SHP77 treated with DMSO at 0.1 percent for 48 hours (cell line): ENCODE results near the gene SLC1A4.
"Not testable (repeated sequence)": the region's sequence is repeated elsewhere in the genome, so short reads cannot be mapped to it uniquely, and the experiment has no call there.

Experiments used
- DNase-seq: peaks from one replicate; lab custom pipeline; 2025; lab: John Stamatoyannopoulos, UW

Gene SLC1A4

DNA sequence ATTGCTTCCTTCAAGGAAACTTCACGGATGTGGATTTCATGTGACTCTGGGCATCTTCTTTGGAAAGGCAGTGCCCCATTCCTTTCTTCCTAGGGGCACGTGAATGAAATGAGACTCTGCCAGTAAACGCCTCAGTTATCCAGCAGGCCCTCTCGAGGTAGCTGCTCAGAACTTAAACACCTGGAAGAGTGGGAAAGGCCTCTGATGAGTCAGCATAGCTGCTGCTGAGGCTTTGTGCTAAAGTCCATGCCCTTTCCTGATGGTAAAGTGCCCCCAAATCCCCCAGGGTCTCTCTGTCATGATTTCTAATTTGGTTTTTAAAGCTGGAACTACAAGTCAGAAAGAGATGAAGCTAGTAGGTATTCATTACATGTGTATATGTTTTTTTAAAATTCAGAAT, 3.8 kb downstream of the SLC1A4 start:
- DNase-seq = no peak

DNA sequence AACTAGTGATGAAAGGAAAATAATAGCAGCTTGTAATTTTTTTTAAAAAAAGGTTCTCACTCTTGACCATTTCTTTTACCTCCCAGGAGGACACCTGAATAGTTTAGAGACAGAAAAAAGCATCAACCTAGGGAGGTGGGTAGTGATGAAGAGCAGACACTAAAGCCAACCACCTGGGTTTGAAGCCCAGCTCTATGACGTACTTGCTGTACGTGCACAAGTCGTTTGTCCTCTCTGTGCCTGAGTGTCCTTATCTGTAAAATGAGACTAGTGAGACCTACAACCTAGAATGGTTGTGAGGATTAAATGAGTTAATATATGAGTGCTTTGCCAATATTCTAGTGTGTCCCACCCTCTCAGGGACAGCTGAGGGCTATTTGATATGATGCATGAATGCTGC, 5.8 kb downstream of the SLC1A4 start:
- DNase-seq = no peak

DNA sequence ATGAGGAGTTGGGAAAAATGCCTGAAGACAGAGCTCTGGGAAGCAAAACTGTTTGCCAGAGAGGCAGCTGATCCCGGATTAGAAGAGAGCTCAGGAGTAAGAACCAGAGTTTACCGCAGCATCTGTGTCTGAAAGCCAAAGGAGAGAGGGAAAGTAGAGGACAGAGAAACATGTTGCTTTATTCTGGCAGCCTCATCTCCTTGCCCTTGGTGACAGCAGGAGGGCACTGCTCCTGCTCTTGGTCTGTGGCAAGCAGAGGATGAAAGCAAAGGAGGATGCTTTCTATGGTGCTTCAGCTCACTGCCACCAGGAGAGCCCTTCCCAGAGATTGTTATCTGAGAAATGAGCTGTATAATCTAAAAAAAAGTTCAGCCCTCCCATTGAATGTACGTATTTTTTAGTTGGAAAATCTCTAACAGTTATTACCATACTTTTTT, 7.7 kb downstream of the SLC1A4 start:
- no peak for DNase-seq

DNA sequence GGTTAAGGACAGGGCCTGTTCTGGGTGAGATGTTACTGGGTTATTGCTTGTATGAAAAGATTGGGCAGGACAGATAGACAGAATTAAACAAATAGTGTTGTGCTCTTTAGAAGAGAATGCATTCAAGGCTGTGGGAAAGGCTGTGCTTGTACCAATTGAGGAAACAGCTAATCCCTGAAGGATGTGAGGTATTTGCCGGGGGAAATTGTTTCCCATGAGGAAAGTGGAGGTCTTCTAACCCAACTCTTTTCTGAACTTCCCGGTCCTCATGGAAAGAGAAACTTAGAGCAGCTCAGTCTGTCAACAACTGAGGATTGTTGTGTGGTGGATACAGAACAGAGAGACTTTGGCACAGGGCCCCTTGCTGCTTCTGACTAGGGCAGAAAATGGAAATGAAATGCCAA, 9.5 kb downstream of the SLC1A4 start:
- DNase-seq = no peak

DNA sequence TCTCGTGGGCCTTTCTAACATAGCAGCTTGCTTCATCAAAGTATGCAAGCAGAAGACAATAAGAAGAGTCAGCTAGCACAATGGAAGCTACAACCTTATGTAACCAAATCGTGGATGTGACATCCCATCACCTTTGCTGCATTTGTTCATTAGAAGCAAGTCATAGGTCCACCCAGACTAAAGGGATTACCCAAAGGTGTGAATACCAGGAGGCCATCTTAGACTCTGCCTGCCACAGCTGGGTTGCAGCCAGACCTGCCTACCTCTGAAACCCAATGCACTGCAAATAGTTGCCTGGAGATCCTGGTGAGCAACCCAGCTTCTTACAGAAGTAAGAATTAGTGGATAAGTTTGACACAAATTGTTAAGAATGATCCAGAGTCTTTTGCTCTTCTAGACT, 10.6 kb downstream of the SLC1A4 start:
- DNase-seq = no peak

DNA sequence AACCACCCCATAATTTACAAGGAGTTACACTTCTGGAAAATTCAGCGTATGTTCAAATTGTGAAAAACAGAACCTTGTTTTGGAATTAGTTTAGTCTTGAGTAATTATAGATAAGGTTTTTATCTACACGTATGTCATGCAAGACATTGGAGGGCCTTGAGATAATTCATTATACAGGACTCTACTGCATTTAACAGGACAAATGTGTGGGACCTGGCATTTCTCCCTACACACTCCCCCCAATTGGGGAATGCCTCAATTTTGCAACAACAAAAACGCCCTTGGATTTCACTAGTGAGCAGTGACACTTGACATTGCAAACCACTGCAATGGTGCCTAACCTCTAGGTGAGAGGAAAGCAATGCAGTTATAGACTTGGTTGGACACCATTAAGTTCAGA, 11.4 kb downstream of the SLC1A4 start:
- no peak for DNase-seq

DNA sequence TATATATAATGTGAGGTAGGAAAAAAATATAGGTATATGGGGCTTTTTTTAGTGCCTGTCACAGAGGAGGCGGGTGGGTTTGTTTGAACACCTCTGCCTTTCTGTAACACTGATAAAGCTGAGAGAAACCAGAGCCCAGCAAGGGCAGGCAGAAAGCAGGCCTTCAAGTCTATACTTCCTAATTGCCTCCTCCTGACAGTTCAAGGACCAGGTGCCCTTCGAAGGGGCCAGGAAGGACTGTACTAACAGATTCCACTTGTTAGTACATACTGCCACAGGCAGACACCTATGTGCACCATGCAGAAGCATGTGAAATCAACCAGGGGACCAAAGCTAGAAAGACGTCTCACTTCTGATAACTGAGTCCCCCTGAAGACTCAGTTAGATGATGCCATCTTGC, 13.8 kb downstream of the SLC1A4 start:
- DNase-seq = no peak

DNA sequence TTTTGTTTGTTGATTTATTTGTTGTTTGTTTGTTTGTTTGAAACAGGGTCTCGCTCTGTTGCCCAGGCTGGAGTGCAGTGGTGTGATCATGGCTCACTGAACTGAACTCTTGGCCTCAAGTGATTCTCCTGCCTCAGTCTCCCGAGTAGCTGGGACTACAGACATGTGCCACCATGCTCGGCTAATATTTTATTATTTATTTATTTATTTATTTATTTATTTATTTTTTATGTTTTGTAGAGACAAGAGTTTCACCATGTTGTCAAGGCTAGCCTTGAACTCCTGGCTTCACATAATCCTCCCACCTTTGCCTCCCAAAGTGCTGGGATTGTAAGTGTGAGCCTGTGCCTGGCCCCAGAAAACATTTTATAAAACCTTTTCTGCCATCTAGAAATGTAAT, 15.0 kb downstream of the SLC1A4 start:
- not testable (repeated sequence) for DNase-seq

DNA sequence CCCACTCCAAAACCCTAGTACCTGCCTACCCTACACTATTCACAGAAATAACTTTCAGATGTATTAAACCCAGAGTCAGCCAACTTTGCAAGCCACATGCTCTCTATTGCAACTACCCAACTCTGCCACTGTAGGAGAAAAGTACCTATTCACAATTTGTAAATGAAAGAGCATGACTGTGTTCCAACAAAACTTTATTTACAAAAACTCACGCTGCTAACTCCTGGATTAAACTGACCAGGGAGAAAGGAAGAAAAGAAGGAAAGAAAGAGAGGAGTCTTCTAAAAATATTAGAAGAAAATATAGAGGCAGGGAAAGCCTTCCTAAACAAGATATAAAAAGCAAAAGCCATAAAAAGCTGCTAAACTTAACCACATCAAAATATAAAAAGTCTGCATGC, 24.6 kb downstream of the SLC1A4 start:
- no peak for DNase-seq

DNA sequence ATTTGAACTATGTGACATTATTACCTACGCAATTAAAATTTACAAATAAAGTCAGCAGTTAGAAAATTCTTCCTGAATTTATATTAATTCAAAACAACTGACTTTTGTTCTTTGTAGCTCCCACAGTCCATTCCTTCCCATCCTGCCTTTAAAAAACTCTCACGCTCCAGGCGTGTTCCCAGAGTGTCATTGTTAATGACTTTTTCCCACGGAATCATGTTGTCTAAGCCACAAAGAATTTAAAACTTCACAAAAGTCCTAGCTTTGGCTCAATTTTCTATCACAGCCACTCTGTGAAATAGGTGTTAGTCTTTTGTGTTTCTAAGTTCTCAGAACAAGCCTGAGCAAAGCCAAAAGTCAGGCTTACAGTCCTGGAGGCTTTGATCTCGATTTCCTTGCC, 26.5 kb downstream of the SLC1A4 start:
- DNase-seq = no peak

DNA sequence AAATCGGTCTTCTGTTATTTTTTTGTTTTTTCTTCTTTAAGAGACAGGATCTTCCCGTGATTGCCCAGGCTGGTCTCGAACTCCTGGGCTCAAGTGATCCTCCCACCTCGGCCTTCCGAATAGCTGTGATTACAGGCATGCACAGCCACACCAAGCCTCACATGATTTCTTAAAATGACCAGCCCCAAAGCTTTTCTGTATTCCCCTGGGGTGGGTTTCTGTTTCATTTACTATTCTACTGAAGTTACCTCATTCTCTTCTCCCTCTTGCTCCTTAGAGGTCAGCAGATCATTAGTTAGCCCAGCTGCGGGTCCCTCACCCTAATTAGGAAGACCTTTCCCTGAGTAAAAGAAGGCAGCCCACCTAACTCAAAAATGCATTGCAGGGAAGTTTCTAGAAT, 27.6 kb downstream of the SLC1A4 start:
- no peak for DNase-seq

DNA sequence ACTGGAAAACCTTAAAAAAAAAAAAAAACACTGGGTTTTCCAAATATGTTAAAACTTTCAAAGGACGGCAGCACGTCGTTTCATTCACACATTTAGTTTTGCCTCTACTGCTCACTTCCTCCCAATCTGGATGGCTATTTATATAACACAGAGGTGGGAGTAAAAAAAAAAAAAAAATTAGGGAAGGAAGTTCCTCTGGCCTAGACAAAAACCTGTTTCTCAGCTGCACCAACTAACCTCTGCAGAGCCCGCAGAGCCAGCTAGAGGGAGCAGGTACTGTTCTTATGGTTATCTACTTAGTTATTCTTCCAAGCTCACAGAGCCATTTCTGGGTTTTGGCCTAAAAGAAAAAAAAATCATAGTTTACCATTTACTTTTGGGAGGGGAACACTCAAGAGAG, 28.1 kb downstream of the SLC1A4 start:
- no peak for DNase-seq

DNA sequence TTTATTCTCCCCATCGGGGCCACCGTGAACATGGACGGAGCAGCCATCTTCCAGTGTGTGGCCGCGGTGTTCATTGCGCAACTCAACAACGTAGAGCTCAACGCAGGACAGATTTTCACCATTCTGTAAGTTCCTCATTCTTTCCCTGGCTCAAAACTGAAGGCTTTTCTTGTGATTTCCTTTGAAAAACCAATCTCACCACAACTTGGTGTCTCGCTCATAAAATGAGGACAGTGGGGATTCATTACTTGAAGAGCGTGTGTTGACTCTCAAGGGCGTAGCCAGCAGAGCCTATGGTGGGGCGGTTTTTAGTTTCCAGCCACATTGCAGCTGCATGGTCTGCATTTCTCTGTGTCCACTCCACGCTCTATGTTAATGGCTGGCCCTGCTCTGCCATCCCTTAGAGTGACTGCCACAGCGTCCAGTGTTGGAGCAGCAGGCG, 29.0 kb downstream of the SLC1A4 start:
- no peak for DNase-seq

DNA sequence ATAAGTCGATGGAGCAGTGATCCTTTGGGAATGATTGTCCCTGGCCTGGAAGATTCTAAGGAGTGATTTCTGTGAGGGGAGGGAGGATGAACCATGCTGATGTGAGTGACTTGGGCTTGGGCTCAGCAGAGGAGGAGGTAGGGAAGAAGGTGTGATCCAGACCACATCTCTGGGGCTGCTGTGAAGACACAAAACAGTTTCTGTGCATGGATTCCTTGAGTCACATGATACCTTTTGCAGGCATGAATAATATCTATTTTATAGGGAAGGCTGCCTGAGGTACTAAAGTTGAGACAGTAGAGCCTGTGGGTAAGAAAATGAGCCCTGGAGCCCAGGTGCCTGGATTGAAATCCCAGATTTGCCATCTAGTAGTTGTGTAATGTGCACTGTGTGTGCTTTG, 29.8 kb downstream of the SLC1A4 start:
- DNase-seq = no peak

DNA sequence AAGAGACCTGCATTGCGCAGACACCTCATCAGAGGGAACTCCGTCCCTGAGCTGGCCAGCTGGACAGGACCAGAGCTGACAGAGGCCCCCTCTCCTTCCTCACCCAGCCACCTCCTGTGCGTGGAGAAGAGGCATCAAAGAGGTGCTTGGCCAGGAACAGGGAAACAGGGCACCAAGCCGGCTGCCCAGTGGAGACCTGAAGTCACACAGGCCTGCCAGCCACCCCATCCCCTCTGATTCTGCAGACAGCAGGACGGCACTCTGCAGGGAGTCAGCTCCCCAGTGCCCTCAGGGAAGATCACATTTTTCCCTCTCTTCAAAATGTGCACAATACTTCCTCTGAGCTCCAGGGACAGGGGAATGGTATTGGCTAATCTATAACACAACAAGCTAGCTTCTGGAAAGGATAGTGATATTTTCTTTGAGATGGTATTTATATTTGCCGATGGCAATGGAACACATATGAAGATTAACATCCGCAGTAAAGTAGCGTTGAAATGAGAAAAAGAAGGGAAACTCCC, 30.5 kb downstream of the SLC1A4 start:
- DNase-seq = no peak

DNA sequence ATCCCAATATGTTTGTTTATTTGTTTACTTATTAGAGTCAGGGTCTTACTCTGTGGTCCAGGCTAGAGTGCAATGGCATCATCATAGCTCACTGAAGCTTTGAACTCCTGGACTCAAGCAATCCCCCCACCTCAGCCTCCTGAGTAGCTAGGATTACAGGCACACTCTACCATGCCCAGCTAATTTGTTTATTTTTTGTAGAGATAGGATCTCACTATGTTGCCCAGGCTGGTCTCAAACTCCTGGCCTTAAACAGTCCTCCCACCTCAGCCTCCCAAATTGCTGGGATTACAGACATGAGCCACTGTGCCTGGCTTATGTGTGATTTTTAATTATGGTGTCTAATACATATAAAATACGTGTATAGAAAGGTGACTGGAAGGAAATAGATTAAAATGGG, 31.1 kb downstream of the SLC1A4 start:
- DNase-seq = not testable (repeated sequence)

DNA sequence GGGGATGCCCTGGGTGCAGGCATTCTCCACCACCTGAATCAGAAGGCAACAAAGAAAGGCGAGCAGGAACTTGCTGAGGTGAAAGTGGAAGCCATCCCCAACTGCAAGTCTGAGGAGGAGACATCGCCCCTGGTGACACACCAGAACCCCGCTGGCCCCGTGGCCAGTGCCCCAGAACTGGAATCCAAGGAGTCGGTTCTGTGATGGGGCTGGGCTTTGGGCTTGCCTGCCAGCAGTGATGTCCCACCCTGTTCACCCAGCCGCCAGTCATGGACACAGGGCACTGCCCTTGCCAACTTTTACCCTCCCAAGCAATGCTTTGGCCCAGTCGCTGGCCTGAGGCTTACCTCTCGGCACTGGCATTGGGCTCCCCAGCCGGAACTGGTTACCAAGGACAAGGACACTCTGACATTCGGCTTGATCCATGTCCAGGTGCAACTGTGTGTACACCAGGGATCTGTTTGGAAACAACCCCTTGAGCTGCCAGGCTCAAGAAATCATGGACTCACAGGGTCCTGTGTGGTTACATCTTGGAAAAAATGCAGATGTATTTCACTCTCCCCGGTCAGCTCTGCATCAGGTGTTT, 31.8 kb downstream of the SLC1A4 start:
- DNase-seq = no peak

DNA sequence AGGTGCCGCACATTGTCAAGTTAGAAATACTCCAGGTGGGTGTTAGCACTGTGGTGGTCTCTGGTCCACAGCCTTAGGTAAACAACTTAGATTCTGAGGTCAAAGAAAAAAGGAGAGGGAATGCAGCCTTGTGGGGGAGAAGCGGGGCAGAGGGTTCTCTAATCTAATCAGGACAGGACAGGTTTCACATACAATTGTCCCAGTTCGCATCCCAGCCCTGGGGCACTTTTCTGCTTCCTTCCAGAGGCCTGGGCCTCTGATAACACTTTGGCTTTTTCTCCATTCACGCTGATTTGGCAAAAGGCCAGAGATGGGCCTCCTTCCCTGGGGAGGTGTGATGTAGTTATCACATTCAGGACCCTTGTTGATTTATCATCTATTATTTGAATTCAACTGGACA, 32.5 kb downstream of the SLC1A4 start:
- DNase-seq = no peak

DNA sequence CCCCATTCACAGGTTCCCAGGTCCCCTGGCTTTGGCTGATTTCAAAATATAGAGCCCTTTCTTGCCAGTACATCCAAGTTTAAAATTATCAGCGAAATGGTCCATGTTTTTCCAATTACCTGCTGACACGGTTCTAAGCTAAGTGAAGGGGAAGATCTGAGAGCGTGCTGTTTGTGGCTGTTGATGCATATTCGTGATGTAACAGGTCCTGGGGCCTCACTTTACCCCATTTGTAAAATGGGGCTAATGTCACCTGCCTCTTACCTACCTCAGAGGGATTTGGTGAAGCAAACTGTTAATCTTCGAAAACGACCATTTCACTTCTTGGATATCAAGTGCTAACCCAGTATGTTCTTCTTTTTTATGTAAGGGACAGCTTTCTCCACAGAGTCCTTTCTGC, 33.0 kb downstream of the SLC1A4 start:
- no peak for DNase-seq

DNA sequence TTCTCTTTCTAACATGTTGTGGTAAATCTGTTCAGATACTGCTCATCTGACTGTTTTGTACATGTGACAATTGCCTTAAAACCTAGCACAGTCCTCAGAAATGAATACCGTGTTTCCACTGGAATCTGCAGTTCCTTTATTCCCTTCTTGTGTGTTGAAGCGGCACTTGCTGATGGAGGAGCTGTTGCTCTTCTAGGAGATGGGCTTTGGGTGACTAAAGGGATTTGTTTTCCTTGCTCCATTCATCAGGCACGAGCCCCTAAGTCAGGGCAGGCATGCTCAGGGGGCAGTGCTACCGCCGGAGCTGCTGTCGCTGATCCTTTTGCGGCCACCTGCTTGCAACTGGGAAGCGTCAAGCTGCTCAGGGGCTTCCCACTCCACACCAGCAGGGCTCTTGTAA, 34.5 kb downstream of the SLC1A4 start:
- no peak for DNase-seq

DNA sequence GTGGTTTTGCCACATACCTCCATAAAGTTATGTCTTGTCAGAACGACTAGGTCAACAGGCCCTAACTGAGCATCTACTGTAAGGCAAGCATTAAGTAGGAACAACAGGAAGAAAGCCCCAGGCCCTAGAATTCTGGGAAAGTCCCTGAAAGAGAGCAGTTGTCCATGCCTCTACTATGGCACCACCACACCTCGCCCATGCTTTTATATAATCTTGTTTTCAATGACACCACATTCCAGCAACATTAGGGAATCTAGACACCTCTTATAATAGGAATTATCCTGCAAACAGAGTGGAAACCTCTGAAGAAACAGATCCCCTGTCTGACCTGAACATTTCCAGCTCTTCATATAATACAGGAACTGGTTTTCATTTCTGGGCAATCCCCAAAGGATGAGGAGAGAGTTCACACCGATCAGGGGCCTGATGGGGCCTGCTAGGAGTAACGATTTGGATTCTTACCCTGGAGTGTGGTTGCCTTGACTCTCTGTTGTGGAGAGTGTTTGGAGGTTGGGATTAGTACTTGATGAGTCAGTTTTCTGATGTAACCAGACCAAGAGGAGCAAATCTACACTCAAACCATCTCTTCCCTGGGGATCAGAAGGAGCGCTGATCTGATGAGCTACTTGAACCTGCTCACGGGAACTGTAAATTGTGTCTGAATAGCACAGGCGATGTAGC, 35.1 kb downstream of the SLC1A4 start:
- DNase-seq = no peak

DNA sequence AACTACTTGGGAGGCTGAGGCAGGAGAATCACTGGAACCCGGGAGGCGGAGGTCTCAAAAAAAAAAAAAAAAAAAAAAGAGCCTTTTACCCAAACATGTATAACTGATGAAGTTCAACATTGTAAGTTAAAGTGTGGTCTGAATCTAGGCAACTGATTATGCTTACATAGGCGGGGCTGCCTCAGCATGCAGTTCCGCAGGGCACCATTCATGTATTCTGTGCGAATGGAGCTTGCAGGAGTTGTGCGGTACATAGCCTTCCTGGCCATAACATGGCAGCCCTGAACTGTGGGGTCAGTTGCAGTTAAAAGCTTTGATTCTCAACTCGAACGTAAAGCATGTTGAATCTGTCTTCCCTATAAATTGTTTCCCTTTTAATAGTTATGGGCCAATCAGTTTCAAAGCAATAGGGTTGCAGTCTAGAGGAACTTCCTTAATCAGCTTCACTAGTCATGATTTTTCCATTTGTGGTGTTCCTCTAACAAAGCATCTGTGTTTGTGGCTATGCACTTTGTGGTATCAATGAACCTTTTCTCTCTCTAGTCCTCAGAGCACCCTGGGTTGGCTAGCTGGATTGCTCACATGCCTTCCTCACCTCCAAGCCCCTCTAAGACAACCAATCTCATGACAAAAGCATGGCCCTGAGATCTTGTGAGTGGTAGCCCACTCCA, 36.4 kb downstream of the SLC1A4 start:
- DNase-seq = no peak

DNA sequence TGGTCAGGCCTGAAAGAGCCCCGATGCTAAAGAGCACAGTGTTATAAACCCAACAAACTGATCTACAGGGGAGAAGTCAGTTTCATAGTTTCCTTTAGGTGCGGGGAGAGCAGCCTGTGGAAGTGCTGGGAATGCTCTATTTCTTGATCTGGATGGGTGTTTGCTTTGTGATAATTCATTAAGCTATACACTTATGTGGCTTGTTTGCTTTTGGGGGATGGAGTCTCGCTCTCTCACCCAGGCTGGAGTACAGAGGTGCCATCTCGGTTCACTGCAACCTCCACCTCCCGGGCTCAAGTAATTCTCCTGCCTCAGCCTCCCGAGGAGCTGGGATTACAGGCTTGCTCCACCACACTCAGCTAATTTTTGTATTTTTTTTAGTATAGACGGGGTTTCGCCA, 37.0 kb downstream of the SLC1A4 start:
- DNase-seq = no peak
